ENCODE measurements around the gene AATK. TPM values are rescaled to one million over a fixed set of nuclear protein-coding genes. Genes with fewer than 3 reads are reported as not detected.

AATK gene
- total and polyA plus RNA-seq, 2 of the 13 experiments (the other 11 are each of a cell fraction or from before 2014, with no cell fraction given): 2.9 to 8.4 TPM

DNA sequence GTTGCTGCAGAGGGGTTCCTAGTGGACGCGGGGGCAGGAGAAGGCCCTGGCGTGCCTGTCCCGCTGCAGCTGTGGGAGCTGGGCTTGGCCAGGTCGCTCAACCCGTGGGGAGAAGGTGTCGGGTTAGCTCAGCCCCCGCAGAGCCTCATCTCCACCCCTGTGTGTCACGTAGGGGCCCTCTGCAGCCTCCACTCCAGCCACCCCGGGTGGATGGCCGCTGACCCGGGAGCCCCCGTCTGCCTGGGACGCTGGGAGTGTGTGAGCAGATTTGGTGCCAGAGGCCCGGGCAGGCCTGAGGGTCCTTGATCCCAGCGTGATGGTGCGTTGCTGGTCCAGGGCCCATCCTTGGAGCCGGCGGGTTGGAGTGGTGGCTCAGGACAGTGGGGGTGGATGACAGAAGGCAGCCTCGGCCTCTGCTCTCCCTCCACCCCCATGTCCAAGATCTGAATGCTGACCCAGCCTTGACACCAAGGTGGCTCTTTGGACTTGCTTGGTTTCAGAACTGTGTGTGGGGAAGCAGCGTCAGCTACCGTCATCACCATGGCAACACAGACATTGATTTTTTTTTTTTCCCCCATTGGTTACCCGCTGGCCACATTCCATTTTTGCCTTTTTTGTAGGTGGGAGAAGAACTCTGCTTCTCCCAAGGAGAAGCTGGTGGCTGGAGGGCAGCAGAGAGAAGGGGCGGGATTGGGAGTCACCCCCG, 95.3 kb downstream of the AATK start (continued):
- TF ChIP-seq SRY (CRISPR knock-in tag; IDR thresholded peaks at IDR 0.05) (no peak), CREB1 (IDR thresholded peaks at IDR 0.05) (peak; percentile 48), CREB1 (CRISPR knock-in tag; IDR thresholded peaks at IDR 0.05) (no peak), RFX1 (IDR thresholded peaks at IDR 0.05) (peak; percentile 79), POLR2G (IDR thresholded peaks at IDR 0.05; ENCODE audit: low read depth, low read length) (no peak), ZNF136 (CRISPR knock-in tag; IDR thresholded peaks at IDR 0.05; ENCODE audit: low read depth) (no peak), WIZ (CRISPR knock-in tag; IDR thresholded peaks at IDR 0.05) (no peak), SSRP1 (CRISPR knock-in tag; IDR thresholded peaks at IDR 0.05) (no peak), ZNF256 (CRISPR knock-in tag; conservative IDR thresholded peaks at IDR 0.05) (no peak)
- TF ChIP-seq, protein P1, sequence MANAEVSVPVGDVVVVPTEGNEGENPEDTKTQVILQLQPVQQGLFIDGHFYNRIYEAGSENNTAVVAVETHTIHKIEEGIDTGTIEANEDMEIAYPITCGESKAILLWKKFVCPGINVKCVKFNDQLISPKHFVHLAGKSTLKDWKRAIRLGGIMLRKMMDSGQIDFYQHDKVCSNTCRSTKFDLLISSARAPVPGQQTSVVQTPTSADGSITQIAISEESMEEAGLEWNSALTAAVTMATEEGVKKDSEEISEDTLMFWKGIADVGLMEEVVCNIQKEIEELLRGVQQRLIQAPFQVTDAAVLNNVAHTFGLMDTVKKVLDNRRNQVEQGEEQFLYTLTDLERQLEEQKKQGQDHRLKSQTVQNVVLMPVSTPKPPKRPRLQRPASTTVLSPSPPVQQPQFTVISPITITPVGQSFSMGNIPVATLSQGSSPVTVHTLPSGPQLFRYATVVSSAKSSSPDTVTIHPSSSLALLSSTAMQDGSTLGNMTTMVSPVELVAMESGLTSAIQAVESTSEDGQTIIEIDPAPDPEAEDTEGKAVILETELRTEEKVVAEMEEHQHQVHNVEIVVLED (CRISPR knock-in tag; IDR thresholded peaks at IDR 0.05; ENCODE audit: borderline replicate concordance): no peak

DNA sequence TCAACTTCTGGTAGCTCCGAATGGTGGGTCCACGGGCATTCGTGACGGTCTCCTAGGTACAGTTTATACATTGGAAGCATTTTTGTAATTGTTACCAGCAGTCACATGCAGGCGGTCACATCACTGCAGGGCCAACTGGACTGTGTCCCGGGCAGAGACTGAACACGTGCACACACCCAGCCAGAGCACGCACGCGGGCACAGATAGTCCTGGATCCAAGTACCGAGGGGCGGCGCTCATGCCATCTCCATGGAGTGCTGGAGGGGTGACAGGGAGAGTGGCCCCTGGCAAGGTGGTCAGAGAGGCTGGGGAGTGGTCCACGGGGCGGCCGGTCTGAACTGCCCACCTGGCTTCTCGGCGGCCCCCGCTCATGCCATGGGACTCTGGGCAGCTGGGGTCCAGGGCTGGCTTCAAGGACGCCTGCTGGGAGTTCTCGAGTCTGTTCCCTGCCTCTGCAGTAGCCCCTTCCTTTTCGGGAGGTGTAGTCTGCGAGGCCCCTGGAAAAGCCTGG, 96.8 kb downstream of the AATK start:
- peaks cover 7% of the 10 kb centered on the region in 2 experiments; a peak in 4 of 5 replicates for H3K36me3 ChIP-seq (replicated peaks in 1 of 2; ENCODE audit: control insufficient read depth in 1 of 2, insufficient read depth in 2 of 2, low read length in 2 of 2)
- no peak overlapping the region for H3K9ac ChIP-seq (ENCODE audit: insufficient read depth, low read depth, low read length)
- H2AFZ ChIP-seq (ENCODE audit: low read length): no peak overlapping the region
- no TSS peak for BruUV-seq (replicated peaks)
- H3K4me1 ChIP-seq (ENCODE audit: insufficient read depth, low read length): peaks cover 34% of the 10 kb centered on the region
- no peak overlapping the region for H3K4me3 ChIP-seq (replicated peaks in 1 of 3; ENCODE audit: insufficient read depth in 1 of 3, low read depth in 2 of 3, low read length in 3 of 3)
- 94% methylated on average over 19 of the region's 23 CpGs for WGBS (ENCODE audit: low lambda C conversion rate)
- POLR2A ChIA-PET: no interaction called here
- TF ChIP-seq, protein P2, sequence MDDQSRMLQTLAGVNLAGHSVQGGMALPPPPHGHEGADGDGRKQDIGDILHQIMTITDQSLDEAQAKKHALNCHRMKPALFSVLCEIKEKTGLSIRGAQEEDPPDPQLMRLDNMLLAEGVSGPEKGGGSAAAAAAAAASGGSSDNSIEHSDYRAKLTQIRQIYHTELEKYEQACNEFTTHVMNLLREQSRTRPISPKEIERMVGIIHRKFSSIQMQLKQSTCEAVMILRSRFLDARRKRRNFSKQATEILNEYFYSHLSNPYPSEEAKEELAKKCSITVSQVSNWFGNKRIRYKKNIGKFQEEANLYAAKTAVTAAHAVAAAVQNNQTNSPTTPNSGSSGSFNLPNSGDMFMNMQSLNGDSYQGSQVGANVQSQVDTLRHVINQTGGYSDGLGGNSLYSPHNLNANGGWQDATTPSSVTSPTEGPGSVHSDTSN (CRISPR knock-in tag; IDR thresholded peaks at IDR 0.05; ENCODE audit: borderline replicate concordance): no peak
- TF ChIP-seq ZNF629 (CRISPR knock-in tag; conservative IDR thresholded peaks at IDR 0.05) (no peak), PAWR (CRISPR knock-in tag; IDR thresholded peaks at IDR 0.05; ENCODE audit: borderline replicate concordance) (no peak), MIER3 (CRISPR knock-in tag; IDR thresholded peaks at IDR 0.05; ENCODE audit: borderline replicate concordance) (no peak), ZNF550 (CRISPR knock-in tag; IDR thresholded peaks at IDR 0.05; ENCODE audit: borderline replicate concordance) (no peak), DNMT1 (CRISPR knock-in tag; IDR thresholded peaks at IDR 0.05) (no peak)
- TF ChIP-seq, protein P3, sequence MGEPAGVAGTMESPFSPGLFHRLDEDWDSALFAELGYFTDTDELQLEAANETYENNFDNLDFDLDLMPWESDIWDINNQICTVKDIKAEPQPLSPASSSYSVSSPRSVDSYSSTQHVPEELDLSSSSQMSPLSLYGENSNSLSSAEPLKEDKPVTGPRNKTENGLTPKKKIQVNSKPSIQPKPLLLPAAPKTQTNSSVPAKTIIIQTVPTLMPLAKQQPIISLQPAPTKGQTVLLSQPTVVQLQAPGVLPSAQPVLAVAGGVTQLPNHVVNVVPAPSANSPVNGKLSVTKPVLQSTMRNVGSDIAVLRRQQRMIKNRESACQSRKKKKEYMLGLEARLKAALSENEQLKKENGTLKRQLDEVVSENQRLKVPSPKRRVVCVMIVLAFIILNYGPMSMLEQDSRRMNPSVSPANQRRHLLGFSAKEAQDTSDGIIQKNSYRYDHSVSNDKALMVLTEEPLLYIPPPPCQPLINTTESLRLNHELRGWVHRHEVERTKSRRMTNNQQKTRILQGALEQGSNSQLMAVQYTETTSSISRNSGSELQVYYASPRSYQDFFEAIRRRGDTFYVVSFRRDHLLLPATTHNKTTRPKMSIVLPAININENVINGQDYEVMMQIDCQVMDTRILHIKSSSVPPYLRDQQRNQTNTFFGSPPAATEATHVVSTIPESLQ (CRISPR knock-in tag; conservative IDR thresholded peaks at IDR 0.05): no peak
- no peak for FAIRE-seq
- in situ Hi-C loops (cut with HindIII; ENCODE audit: extremely low pct_ligation_motif_present, low pct_unique_long_range_greater_than_20kb): no loop called here
- no peak for ATAC-seq
- no peaks in the 10 kb centered on the region for H3K27me3 ChIP-seq (ENCODE audit: control insufficient read depth in 1 of 2, insufficient read depth in 2 of 2, low read length in 2 of 2)
- no peaks in the 10 kb centered on the region for H3K9me3 ChIP-seq (ENCODE audit: low read length)
- intact Hi-C loops (cut with micrococcal nuclease; ENCODE audit: unreplicated experiment): no loop called here
- CTCF ChIA-PET (ENCODE audit: low intra/inter-chr PET ratio, low total read pairs): no interaction called here
- no peak for DNase-seq (ENCODE audit: low spot score)
- no peak overlapping the region for H3K4me2 ChIP-seq (ENCODE audit: low read depth, low read length)
- H3K79me2 ChIP-seq (ENCODE audit: insufficient read depth, low read length): no peaks in the 10 kb centered on the region
- H4K20me1 ChIP-seq (ENCODE audit: insufficient read depth, low read length): no peaks in the 10 kb centered on the region; the same call in 1 of the 2 replicates
- H3K27ac ChIP-seq (ENCODE audit: extremely low read length, insufficient read depth, low read length): no peak overlapping the region

Data from HepG2 (cell line).